Peyer's patch (tissue), 4 donors: ENCODE data around the gene FMN1.

Experiments
- POLR2A ChIP-seq, 2 donors: fragments of 450-650 bp; IDR thresholded peaks; one replicate each; pipeline ENCODE4 v1.5.1; 2017; ENCODE audit warnings: antibody characterized with exemption in 2 of 2, mild to moderate bottlenecking in 2 of 2, moderate library complexity in 2 of 2
- TF ChIP-seq, protein P1 (sequence below), 6 experiments: fragments of 450-650 bp in 4 of 6; fragments of 200-600 bp in 2 of 6; sonication (generic) in 1 of 6; IDR thresholded peaks; one replicate each; pipeline ENCODE4 v1.5.1; 2017 to 2019; ENCODE audit warnings: antibody characterized with exemption in 6 of 6, mild to moderate bottlenecking in 3 of 6, moderate library complexity in 1 of 6

DNA sequence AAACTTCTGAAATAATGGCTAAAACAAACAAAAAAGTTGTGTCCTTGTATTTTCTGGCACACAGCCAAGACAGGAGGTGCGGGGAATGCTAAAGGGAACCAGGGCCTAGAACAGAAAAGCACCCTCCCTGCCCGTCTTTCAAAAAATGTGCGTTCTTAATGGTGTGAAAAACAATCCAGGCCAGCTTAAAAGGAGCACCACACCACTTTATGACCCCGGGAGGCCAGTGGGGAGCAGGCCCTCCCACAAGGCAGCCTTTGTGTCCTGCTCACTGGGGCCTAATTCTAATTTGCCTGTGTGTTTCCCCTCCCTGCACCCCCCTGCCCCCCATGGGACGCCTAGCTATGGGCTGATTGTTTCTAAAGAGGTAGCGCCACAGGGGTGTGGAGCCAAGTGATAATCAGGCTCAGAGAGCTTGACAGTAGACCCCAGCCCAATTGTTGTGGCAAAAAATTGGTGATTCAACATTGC is 295.4 kb downstream of the FMN1 start:
- TF ChIP-seq, protein P1, sequence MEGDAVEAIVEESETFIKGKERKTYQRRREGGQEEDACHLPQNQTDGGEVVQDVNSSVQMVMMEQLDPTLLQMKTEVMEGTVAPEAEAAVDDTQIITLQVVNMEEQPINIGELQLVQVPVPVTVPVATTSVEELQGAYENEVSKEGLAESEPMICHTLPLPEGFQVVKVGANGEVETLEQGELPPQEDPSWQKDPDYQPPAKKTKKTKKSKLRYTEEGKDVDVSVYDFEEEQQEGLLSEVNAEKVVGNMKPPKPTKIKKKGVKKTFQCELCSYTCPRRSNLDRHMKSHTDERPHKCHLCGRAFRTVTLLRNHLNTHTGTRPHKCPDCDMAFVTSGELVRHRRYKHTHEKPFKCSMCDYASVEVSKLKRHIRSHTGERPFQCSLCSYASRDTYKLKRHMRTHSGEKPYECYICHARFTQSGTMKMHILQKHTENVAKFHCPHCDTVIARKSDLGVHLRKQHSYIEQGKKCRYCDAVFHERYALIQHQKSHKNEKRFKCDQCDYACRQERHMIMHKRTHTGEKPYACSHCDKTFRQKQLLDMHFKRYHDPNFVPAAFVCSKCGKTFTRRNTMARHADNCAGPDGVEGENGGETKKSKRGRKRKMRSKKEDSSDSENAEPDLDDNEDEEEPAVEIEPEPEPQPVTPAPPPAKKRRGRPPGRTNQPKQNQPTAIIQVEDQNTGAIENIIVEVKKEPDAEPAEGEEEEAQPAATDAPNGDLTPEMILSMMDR (IDR thresholded peaks at IDR 0.05): no peak
- TF ChIP-seq POLR2A (IDR thresholded peaks at IDR 0.05): no peak
